Astrocyte (in vitro differentiated cells and primary cell): ENCODE results near the gene GSAP.

ENCODE experiments used
- CTCF ChIP-seq: IDR thresholded peaks from 2 replicates; pipeline ENCODE4 v1.5.1; 2011; ENCODE audit warnings: low read depth, mild to moderate bottlenecking, inconsistent platforms, low read length, moderate library complexity; ENCODE audit not compliant: insufficient read depth
- EZH2 ChIP-seq: IDR thresholded peaks from 2 replicates; pipeline ENCODE4 v1.6.1; 2012; ENCODE audit warnings: mild to moderate bottlenecking, low read length, inconsistent platforms; ENCODE audit not compliant: insufficient read depth

- TF ChIP-seq CTCF, result no peak
- no peak for TF ChIP-seq EZH2
Measured at GRCh38 chr7:77434570-77435275, 18.6 kb upstream of the GSAP start.
